Mucosa of gallbladder (tissue), 1 donor: ENCODE results near the gene GAPT. TPM values are rescaled to one million over a fixed set of nuclear protein-coding genes. Genes with fewer than 3 reads are reported as not detected.
"Not testable (repeated sequence)": the region's sequence is repeated elsewhere in the genome, so short reads cannot be mapped to it uniquely, and the experiment has no call there.

ENCODE experiments used
- DNase-seq: peaks from one replicate; pipeline ENCODE4 v3.0.0-alpha.2; 2020; ENCODE audit warnings: low spot score
- total RNA-seq: library from RNA; stranded (reverse); gene quantifications from one replicate; pipeline ENCODE4 v1.2.1, GENCODE V29; 2021
- donor health status: DM: no; HTN: no; CAD: no.

Gene GAPT
- total RNA-seq, 1 donor from 2014 or later = 4.7 TPM

GRCh38 chr5:58503390-58504046 lies 12.3 kb downstream of the GAPT start:
- no peak for DNase-seq

GRCh38 chr5:58504766-58505165 lies 13.5 kb downstream of the GAPT start:
- no peak for DNase-seq

GRCh38 chr5:58505502-58505901 lies 14.3 kb downstream of the GAPT start:
- DNase-seq = no peak

- DNase-seq = no peak
These were observed 14.9 kb downstream of the GAPT start for GRCh38 chr5:58505971-58506640.

GRCh38 chr5:58507715-58508114 lies 16.5 kb downstream of the GAPT start:
- no peak for DNase-seq

- DNase-seq = no peak
These were observed 26.0 kb downstream of the GAPT start for GRCh38 chr5:58517198-58517597.

GRCh38 chr5:58523956-58524355 lies 32.7 kb downstream of the GAPT start:
- DNase-seq = no peak

- DNase-seq = no peak
These were observed 33.3 kb downstream of the GAPT start for GRCh38 chr5:58524571-58524970.

- no peak for DNase-seq
These were observed 39.8 kb downstream of the GAPT start for GRCh38 chr5:58530942-58531490.

GRCh38 chr5:58541935-58542334 lies 50.7 kb downstream of the GAPT start:
- DNase-seq = not testable (repeated sequence)

- no peak for DNase-seq
These were observed 51.5 kb downstream of the GAPT start for GRCh38 chr5:58542709-58543108.

GRCh38 chr5:58543723-58544122 lies 52.5 kb downstream of the GAPT start:
- no peak for DNase-seq

- no peak for DNase-seq
These were observed 53.0 kb downstream of the GAPT start for GRCh38 chr5:58544195-58544594.

- DNase-seq = no peak
These were observed 53.7 kb downstream of the GAPT start for GRCh38 chr5:58544926-58545325.

GRCh38 chr5:58545912-58546311 lies 54.7 kb downstream of the GAPT start:
- no peak for DNase-seq

Other genes with a start within 250 kb of the GAPT start
- 34.9 TPM for gene PLK2, start 31.3 kb upstream of the GAPT start, total RNA-seq
- 1.4 TPM for gene RAB3C, start 91.6 kb downstream of the GAPT start, total RNA-seq